HG03342 (cell line): ENCODE results near the gene SPARC.
"Not testable (repeated sequence)": the region's sequence is repeated elsewhere in the genome, so short reads cannot be mapped to it uniquely, and the experiment has no call there.

Source experiments
- ATAC-seq: cut with Tn5 transposase; IDR thresholded peaks from one replicate; pipeline ENCODE4 v1.9.1; 2021; ENCODE audit warnings: mild to moderate bottlenecking, moderate library complexity; ENCODE audit not compliant: unreplicated experiment

Gene SPARC

GRCh38 chr5:151680156-151680505 lies 6.6 kb downstream of the SPARC start:
- not testable (repeated sequence) for ATAC-seq

DNA sequence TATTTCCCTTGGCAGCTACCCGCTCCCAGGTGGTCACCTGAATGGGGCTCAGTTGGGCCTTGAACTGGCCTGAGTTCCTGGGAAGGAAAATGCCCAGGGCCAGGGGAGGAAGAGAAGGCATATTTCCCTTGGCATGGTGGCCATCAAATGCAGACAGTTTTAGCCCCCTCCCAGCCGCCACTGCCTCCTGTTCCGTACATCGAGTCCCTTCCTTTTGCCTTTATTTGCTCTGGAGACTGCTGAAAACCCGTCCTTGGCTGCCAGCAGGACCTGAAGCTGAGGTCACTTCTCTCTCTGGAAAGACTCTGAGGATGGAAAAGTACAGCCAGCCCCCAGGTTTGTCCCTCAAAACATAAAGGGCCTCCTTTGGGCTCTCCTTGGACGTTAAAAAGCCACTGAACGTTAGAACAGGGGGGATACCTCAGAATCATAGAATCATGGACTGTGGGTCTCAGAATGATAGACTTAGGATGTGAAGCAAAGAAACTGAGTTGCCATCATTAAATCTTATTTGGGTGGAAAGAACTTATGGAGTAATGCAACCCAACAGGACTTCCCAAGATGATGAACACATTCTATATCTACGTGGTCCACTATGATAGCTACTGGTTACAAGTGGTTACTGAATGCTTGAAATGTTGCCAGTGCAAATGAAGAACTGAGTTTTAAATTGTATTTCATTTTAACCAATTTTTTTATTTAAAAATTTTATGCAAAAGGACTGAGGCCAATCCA lies 7.1 kb downstream of the SPARC start:
- no peak for ATAC-seq

- ATAC-seq: no peak
Measured at GRCh38 chr5:151678713-151679112, 8.0 kb downstream of the SPARC start.

GRCh38 chr5:151677776-151678545 lies 8.8 kb downstream of the SPARC start:
- ATAC-seq: no peak

- no peak for ATAC-seq
Measured at GRCh38 chr5:151676719-151677118, 10.0 kb downstream of the SPARC start.

GRCh38 chr5:151676314-151676712 lies 10.4 kb downstream of the SPARC start:
- ATAC-seq: no peak

- no peak for ATAC-seq
Measured at GRCh38 chr5:151675611-151676313, 11.0 kb downstream of the SPARC start.

GRCh38 chr5:151674626-151675610 lies 11.8 kb downstream of the SPARC start:
- no peak for ATAC-seq

DNA sequence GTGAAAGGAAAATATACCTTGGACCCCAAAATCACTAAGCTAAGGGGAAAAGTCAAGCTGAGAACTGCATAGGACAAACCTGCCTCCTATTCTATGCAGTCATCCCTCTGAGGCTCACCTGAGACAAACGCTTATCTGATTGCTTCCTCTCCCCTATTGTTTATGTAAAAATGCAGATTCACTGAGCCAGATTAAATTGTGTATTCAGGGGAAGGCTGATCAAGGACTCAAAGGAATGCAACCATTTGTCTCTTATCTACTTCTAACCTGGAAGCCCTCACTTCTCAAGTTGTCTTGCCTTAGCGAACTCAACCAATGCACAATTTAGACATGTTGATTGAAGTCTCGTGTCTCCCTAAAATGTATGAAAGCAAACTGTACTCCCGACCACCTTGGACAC lies 13.3 kb downstream of the SPARC start:
- ATAC-seq: no peak

DNA sequence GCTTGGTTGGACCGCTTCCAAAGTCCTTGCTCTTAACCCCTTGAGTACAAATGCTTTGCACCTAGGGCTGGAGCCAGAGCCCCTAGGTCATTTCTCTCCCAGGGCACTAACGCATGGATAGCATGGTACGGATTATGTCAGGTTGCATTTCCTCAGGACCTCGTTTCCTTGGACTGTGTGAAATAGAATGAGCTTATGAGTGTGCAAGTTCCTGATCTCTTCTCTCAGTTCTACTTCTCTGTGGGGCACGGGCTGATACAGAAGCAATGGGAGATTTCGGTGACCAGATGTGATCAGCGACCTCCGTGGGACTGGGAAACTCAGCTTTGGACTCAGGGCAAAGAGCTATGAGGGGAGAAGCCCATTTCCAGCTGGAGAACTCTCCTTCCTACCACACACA lies 14.2 kb downstream of the SPARC start:
- no peak for ATAC-seq

GRCh38 chr5:151671950-151672349 lies 14.8 kb downstream of the SPARC start:
- ATAC-seq: no peak

DNA sequence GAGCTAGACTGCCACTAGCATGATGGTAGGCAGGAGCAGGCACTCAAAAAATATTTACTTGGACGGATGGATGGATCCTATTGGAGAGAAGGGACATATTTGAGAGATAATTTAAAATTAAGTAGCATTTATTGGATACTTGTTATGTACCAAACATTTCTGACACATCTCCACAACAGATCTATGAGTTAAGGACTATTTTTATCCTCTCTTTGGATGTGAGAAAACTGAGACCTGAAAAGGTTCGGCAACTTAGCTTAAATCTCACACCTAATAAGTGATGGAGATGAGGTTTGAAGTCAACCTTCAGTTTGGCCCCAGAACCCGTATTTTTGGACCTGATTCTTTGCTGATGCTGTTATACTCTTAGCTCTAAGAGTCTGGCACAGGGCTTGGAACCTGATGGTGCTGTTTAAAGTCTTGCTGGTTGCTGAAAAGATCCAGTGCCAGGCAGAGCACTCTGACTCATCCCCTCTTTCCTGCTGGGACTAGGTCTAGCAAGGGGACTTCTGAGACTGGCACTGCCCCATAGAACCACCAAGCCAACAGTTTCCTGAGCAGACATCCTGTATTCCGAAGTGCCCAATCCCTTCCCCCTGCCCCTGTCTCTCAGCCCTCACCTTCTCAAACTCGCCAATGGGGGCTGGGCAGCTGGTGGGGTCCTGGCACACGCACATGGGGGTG lies 15.6 kb downstream of the SPARC start:
- ATAC-seq: no peak

GRCh38 chr5:151670083-151670686 lies 16.5 kb downstream of the SPARC start:
- ATAC-seq: no peak

- no peak for ATAC-seq
Measured at GRCh38 chr5:151667083-151667482, 19.6 kb downstream of the SPARC start.

GRCh38 chr5:151665613-151666012 lies 21.1 kb downstream of the SPARC start:
- ATAC-seq: no peak

- no peak for ATAC-seq
Measured at GRCh38 chr5:151664694-151665585, 21.8 kb downstream of the SPARC start.

- peak; percentile 35 for ATAC-seq
Measured at GRCh38 chr5:151663617-151664293, 23.0 kb downstream of the SPARC start.

GRCh38 chr5:151662805-151663204 lies 23.9 kb downstream of the SPARC start:
- ATAC-seq: peak; percentile 23
